HUES64 (cell line): Measurements from ENCODE around the gene RING1.

Source experiments
- H3K27ac ChIP-seq: 2 replicates; pipeline ENCODE4 v1.7.0; 2013; ENCODE audit warnings: low read depth, low read length, inconsistent platforms
- H3K27me3 ChIP-seq: 2 replicates; pipeline ENCODE4 v1.6.1; 2013; ENCODE audit warnings: mild to moderate bottlenecking, low read length; ENCODE audit not compliant: insufficient read depth
- H3K36me3 ChIP-seq: 2 replicates; pipeline ENCODE4 v1.6.1; 2013; ENCODE audit warnings: mild to moderate bottlenecking, low read length; ENCODE audit not compliant: insufficient read depth
- H3K4me1 ChIP-seq: 2 replicates; pipeline ENCODE4 v1.6.1; 2013; ENCODE audit warnings: mild to moderate bottlenecking, low read length, moderate library complexity; ENCODE audit not compliant: insufficient read depth
- H3K4me3 ChIP-seq: 2 replicates; pipeline ENCODE4 v1.5.1; 2013; ENCODE audit warnings: mild to moderate bottlenecking, low read length, moderate library complexity
- H3K9ac ChIP-seq: 2 replicates; pipeline ENCODE4 v1.6.1; 2013; ENCODE audit warnings: mild to moderate bottlenecking, low read depth, low read length
- H3K9me3 ChIP-seq: 2 replicates; pipeline ENCODE4 v1.6.1; 2013; ENCODE audit warnings: low read depth, low read length; ENCODE audit not compliant: insufficient read depth
- WGBS: fragments of 150-250, 120-280 bp; methylation state at CpG from one replicate; pipeline ENCODE4 v1.1.7; 2013; ENCODE audit warnings: missing lambda C conversion rate; 5-methylcytosine and 5-hydroxymethylcytosine counted together

The RING1 gene

DNA sequence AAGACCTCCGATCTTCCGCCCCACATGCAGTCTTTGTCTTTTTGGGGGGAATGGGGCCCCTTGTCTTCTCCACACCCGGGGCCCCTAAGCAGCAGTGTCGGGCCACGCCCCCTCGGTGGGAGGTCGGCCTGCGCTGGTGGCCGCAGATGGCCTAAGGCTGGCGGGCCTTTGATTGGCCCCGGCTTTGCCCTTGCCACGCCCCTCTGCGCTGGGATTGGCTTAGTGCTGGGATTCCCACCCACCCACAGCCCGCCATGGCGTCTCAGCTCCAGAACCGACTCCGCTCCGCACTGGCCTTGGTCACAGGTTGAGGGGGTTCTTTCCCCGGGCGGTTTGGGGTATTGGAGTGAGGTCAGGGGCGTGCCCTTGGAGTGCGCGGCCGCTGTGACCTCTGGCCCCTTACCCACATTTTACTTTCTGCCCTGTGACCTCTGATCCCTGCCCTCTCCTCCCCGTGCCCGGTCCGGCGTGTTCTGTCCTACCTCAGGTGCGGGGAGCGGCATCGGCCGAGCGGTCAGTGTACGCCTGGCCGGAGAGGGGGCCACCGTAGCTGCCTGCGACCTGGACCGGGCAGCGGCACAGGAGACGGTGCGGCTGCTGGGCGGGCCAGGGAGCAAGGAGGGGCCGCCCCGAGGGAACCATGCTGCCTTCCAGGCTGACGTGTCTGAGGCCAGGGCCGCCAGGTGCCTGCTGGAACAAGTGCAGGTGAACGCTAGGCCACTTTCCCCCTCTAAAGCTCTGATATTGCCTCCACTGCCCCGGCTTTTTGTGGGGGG, 3.7 kb upstream of the RING1 start, which contains the start of gene HSD17B8:
HSD17B8 (plus strand) TSS at position 241 of the 776 bp plus-strand sequence; CDS start at position 255, 14 bp downstream.
- Histone ChIP-seq H3K4me1 (peaks cover 32% of the 10 kb centered on the region), H3K27ac (peak within 1 kb of the TSS; percentile 39)

DNA sequence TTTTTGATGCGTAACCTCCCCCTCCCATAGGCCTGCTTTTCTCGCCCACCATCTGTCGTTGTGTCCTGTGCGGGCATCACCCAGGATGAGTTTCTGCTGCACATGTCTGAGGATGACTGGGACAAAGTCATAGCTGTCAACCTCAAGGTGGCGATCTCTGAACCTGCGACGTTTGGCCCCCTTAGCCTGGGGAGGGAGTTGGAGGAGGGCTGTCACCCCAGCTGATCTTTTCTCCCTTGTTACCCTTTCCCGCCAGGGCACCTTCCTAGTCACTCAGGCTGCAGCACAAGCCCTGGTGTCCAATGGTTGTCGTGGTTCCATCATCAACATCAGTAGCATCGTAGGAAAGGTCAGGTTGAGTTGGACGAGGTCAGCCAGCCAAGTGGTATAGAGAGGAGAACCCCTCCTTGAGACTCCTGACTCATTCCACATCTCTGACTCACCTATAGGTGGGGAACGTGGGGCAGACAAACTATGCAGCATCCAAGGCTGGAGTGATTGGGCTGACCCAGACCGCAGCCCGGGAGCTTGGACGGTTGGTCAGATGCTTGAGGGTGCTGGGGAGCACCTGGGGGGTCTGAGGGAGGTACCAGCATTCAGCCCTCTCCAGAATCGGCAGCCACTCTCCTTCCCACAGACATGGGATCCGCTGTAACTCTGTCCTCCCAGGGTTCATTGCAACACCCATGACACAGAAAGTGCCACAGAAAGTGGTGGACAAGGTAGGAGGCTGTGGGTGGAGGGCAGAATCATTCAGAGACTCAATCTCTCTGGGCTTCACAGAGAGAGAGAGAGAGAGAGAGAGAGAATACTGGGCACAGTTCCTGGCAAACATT, 2.9 kb upstream of the RING1 start:
- Histone ChIP-seq H3K9ac (peak overlapping the region; percentile 72), H3K4me1 (peaks cover 31% of the 10 kb centered on the region), H3K4me3 (peak overlapping the region; percentile 80), H3K27me3 (peaks cover 38% of the 10 kb centered on the region), H3K27ac (no peak overlapping the region), H3K9me3 (no peaks in the 10 kb centered on the region), H3K36me3 (peaks cover 36% of the 10 kb centered on the region)
- 26% methylated on average over 17 of the region's 17 CpGs for WGBS

More for the DNA sequence above, 3.7 kb upstream of the RING1 start, which contains the start of gene HSD17B8:
- H3K4me3 ChIP-seq: peak within 1 kb of the TSS; percentile 80
- H3K27me3 ChIP-seq: peaks cover 37% of the 10 kb centered on the region
- peak within 1 kb of the TSS; percentile 72 for H3K9ac ChIP-seq
- peaks cover 28% of the 10 kb centered on the region for H3K36me3 ChIP-seq
- no peaks in the 10 kb centered on the region for H3K9me3 ChIP-seq
- WGBS: under 1% methylated on average over 48 of the region's 48 CpGs

DNA sequence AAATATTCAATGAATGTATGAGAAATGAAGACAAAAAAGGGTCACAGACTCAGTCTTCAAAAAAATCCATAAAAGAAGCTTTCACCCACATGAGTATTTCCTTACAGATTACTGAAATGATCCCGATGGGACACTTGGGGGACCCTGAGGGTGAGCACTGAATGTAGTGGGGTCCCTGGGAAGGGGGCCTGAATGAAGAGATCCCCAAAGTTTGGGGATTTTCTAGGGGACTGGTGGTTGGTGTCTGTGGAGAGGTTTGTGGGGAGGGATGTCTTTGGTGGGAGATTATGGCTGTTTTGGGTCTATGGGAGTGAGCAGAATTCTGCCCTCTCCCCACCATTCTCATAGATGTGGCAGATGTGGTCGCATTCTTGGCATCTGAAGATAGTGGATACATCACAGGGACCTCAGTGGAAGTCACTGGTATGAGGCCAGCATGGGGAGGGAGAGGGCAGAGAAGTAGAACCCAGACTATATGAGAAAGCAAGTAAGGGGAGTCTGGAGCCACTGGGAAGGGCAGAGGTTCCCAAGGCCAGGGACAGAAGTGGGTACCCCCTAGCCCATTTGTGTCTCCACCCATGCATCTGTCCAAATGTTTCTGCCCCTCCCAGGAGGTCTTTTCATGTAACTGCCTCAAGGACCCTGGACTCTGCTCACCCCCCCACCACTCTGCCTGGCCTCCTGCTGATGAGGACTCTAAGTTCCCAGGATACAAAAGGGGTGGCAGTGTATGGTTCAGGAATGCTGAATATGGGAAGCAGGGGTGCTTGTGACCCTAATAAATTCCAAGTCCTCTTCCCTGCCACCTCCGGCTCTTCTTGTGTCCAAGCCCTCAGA, 2.1 kb upstream of the RING1 start:
- no peak overlapping the region for H3K9ac ChIP-seq
- H3K36me3 ChIP-seq: peaks cover 40% of the 10 kb centered on the region
- H3K27ac ChIP-seq: no peak overlapping the region
- H3K9me3 ChIP-seq: no peaks in the 10 kb centered on the region
- WGBS: 65% methylated on average over 3 of the region's 3 CpGs
- H3K27me3 ChIP-seq: peaks cover 45% of the 10 kb centered on the region
- peaks cover 31% of the 10 kb centered on the region for H3K4me1 ChIP-seq
- peak overlapping the region; percentile 14; the same call in 1 of the 2 replicates for H3K4me3 ChIP-seq

DNA sequence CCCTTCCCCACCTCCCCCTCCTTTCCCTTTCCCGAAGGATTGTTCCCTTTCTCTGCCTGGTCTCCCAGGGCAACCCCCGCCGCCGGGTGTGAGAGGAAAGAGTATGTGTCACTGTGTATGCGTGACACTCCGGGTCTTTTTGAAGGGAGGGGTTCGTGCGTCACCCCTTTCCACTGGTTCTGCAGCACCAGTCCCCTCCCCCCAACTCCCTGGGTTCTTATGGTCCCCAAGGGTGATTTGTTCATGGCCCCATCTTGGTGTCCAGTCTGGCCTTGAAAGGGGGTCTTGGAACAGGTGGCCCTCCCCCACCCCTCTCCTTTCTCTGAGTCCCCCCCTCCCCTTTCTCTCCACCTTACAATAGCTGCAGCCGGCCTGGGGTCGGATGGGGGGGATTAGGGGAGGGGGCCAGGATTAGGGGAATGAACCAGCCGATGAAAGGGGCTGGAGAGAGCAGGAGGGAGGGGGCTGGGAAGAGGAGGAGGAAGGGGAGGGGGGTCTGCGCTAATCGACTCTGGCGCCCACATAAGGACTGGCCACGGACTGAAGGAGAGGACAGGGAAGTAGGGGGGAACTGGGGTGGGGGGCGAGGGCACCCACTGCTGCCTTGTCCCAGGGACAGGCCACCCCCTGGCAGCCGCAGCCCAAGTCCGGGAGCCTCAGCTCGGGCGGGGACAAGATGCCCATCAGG, 1.3 kb upstream of the RING1 start:
- 6% methylated on average over 18 of the region's 20 CpGs for WGBS
- H3K27ac ChIP-seq: no peak overlapping the region; the same call in 1 of the 2 replicates
- H3K9ac ChIP-seq: no peak overlapping the region
- no peaks in the 10 kb centered on the region for H3K9me3 ChIP-seq
- H3K4me1 ChIP-seq: peaks cover 26% of the 10 kb centered on the region
- peaks cover 53% of the 10 kb centered on the region for H3K27me3 ChIP-seq
- peaks cover 35% of the 10 kb centered on the region for H3K36me3 ChIP-seq
- H3K4me3 ChIP-seq: peak overlapping the region; percentile 90

DNA sequence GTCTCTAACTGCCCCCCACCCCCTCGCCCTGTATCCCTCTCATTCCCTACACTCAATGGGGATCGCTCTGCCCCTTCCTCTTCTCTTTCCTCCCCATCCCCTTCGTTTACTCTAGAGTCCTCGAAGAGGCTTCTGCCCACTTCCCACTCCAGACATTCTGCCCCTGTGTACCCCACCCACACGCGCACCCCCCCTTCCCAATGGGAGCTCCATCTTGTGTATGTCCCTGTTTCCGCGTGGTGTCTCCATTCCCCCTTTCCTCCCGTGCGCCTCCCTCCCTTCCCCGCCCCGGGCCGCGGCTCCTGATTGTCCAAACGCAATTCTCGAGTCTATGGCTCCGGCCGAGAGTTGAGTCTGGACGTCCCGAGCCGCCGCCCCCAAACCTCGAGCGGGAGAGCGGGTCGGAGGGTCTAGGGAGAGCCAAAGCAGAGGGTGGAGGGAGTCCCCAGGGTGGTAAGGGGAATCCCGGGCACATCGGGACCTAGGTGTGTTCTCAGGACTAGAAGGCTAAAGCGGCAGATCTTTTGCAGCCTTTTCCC, 679 bp upstream of the RING1 start:
- Histone ChIP-seq H3K36me3 (peaks cover 29% of the 10 kb centered on the region), H3K27me3 (peaks cover 59% of the 10 kb centered on the region), H3K27ac (peak overlapping the region; percentile 90; the same call in 1 of the 2 replicates), H3K4me3 (peak overlapping the region; percentile 90), H3K9me3 (no peaks in the 10 kb centered on the region), H3K4me1 (peaks cover 29% of the 10 kb centered on the region), H3K9ac (peak overlapping the region; percentile 69)
- WGBS: under 1% methylated on average over 29 of the region's 29 CpGs

DNA sequence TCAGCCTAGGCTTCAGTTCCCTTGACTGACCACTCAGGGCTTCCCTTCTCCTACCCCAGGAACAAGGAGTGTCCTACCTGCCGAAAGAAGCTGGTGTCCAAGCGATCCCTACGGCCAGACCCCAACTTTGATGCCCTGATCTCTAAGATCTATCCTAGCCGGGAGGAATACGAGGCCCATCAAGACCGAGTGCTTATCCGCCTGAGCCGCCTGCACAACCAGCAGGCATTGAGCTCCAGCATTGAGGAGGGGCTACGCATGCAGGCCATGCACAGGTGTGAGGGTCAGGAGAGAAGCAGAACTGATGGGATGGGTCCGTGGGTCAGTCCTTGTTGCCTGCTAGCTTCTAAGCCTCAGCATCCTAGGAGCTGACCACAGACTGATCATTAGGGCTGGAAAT, 1.6 kb downstream of the RING1 start:
- no peak overlapping the region for H3K27ac ChIP-seq
- H3K4me3 ChIP-seq: no peak overlapping the region
- H3K4me1 ChIP-seq: peaks cover 31% of the 10 kb centered on the region
- H3K36me3 ChIP-seq: peaks cover 15% of the 10 kb centered on the region
- no peaks in the 10 kb centered on the region for H3K9me3 ChIP-seq
- H3K27me3 ChIP-seq: peaks cover 82% of the 10 kb centered on the region
- 92% methylated on average over 10 of the region's 10 CpGs for WGBS
- H3K9ac ChIP-seq: no peak overlapping the region

DNA sequence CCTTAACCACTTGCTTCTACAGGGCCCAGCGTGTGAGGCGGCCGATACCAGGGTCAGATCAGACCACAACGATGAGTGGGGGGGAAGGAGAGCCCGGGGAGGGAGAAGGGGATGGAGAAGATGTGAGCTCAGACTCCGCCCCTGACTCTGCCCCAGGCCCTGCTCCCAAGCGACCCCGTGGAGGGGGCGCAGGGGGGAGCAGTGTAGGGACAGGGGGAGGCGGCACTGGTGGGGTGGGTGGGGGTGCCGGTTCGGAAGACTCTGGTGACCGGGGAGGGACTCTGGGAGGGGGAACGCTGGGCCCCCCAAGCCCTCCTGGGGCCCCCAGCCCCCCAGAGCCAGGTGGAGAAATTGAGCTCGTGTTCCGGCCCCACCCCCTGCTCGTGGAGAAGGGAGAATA, 2.8 kb downstream of the RING1 start:
- 81% methylated on average over 17 of the region's 17 CpGs for WGBS
- Histone ChIP-seq H3K9me3 (no peaks in the 10 kb centered on the region), H3K36me3 (peaks cover 15% of the 10 kb centered on the region), H3K27me3 (peaks cover 82% of the 10 kb centered on the region), H3K27ac (no peak overlapping the region), H3K4me3 (no peak overlapping the region), H3K9ac (no peak overlapping the region), H3K4me1 (peaks cover 23% of the 10 kb centered on the region)

DNA sequence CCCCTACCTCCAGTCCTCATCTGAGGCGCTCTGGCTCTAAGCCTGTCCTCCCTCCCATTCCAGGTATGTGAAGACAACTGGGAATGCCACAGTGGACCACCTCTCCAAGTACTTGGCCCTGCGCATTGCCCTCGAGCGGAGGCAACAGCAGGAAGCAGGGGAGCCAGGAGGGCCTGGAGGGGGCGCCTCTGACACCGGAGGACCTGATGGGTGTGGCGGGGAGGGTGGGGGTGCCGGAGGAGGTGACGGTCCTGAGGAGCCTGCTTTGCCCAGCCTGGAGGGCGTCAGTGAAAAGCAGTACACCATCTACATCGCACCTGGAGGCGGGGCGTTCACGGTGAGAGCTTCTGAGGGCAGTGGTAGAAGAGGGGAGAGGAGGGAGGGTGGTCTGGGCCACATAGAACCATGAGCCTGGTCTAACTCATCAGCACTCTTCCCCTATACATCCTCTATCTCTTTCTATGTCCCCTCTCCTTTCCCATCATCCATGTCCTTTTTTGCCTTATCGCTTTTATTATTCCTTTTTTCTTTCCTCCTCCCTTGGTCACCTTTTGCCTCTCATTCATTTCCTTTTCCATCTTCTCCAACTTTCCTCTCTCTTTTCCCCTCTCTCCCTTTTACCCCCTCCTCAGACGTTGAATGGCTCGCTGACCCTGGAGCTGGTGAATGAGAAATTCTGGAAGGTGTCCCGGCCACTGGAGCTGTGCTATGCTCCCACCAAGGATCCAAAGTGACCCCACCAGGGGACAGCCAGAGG, 3.5 kb downstream of the RING1 start:
- H3K36me3 ChIP-seq: peaks cover 15% of the 10 kb centered on the region
- peaks cover 82% of the 10 kb centered on the region for H3K27me3 ChIP-seq
- 62% methylated on average over 15 of the region's 18 CpGs for WGBS

DNA sequence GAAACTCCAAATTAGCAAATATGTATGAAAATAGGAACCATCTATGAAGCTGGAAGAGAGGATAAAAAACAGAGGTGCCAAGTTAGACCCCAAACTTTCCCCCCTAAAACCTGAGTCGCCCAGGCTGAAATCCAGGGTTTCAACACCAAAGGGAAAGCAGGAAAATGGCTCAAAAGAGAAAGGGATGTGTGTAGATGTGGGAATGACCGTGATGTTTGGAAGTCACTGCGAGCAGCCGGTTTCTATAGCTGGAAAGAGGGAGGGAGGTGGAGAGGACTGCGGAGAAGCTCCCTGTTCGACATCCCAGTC, 4.5 kb downstream of the RING1 start:
- Histone ChIP-seq H3K36me3 (peaks cover 15% of the 10 kb centered on the region), H3K9me3 (no peaks in the 10 kb centered on the region), H3K4me3 (peak overlapping the region; percentile 69), H3K9ac (peak overlapping the region; percentile 46), H3K27ac (no peak overlapping the region), H3K27me3 (peaks cover 82% of the 10 kb centered on the region), H3K4me1 (peaks cover 17% of the 10 kb centered on the region)
- WGBS: 6% methylated on average over 6 of the region's 6 CpGs

More for the DNA sequence above, 3.5 kb downstream of the RING1 start:
- Histone ChIP-seq H3K9me3 (no peaks in the 10 kb centered on the region), H3K27ac (no peak overlapping the region), H3K4me3 (no peak overlapping the region), H3K9ac (no peak overlapping the region), H3K4me1 (peaks cover 17% of the 10 kb centered on the region)
